HG03196 (cell line): ENCODE results near the gene GAK.

Experiments used
- ATAC-seq: cut with Tn5 transposase; IDR thresholded peaks from one replicate; pipeline ENCODE4 v1.9.1; 2021; ENCODE audit not compliant: unreplicated experiment

Gene GAK

GRCh38 chr4:909821-910220 lies 22.3 kb downstream of the GAK start:
- no peak for ATAC-seq

- no peak for ATAC-seq
Observed at GRCh38 chr4:909131-909571, 23.0 kb downstream of the GAK start.

GRCh38 chr4:907691-908425 lies 24.3 kb downstream of the GAK start:
- no peak for ATAC-seq

- no peak for ATAC-seq
Observed at GRCh38 chr4:907103-907400, 25.1 kb downstream of the GAK start.

- no peak for ATAC-seq
Observed at GRCh38 chr4:906339-907102, 25.6 kb downstream of the GAK start.

GRCh38 chr4:905485-906338 lies 26.4 kb downstream of the GAK start:
- ATAC-seq = no peak

- no peak for ATAC-seq
Observed at GRCh38 chr4:903066-904046, 28.8 kb downstream of the GAK start.

- no peak for ATAC-seq
Observed at GRCh38 chr4:901192-901910, 30.8 kb downstream of the GAK start.

GRCh38 chr4:900721-901120 lies 31.4 kb downstream of the GAK start:
- no peak for ATAC-seq

GRCh38 chr4:900073-900472 lies 32.0 kb downstream of the GAK start:
- ATAC-seq = no peak

GRCh38 chr4:899556-899906 lies 32.6 kb downstream of the GAK start:
- ATAC-seq = no peak

- no peak for ATAC-seq
Observed at GRCh38 chr4:898869-899555, 33.1 kb downstream of the GAK start.

- no peak for ATAC-seq
Observed at GRCh38 chr4:898123-898522, 34.0 kb downstream of the GAK start.

GRCh38 chr4:896630-897029 lies 35.5 kb downstream of the GAK start:
- no peak for ATAC-seq

GRCh38 chr4:896216-896615 lies 35.9 kb downstream of the GAK start:
- ATAC-seq = no peak

GRCh38 chr4:895596-895995 lies 36.5 kb downstream of the GAK start:
- no peak for ATAC-seq

- no peak for ATAC-seq
Observed at GRCh38 chr4:893995-894705, 38.0 kb downstream of the GAK start.

- no peak for ATAC-seq
Observed at GRCh38 chr4:893276-893994, 38.7 kb downstream of the GAK start.
